ENCODE measurements around the gene ADAMTS17. TPM values are rescaled to one million over a fixed set of nuclear protein-coding genes. Genes with fewer than 3 reads are reported as not detected.

Gene ADAMTS17
- total RNA-seq, 1 donor from 2014 or later: 1.5 TPM

DNA sequence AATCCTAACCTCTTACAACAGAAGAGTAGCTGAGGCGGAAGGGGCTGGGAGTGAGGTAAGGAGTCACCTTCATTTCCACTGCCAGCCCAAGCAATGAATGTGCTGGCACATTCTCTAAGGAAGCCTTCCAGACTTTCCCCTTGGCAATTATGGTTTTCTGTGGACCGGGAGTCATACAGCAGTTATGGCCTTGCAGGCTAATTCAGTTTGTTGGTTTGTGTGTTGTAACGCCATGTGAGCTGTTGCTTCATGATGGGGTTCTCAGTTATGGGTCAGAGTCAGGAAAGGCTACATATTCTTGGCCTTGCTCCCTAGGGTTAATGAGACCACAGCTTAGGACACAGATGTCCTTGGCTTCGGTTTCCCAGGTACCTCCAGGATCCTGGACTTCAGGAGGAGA lies 137.0 kb downstream of the ADAMTS17 start:
- TF ChIP-seq, protein P1, sequence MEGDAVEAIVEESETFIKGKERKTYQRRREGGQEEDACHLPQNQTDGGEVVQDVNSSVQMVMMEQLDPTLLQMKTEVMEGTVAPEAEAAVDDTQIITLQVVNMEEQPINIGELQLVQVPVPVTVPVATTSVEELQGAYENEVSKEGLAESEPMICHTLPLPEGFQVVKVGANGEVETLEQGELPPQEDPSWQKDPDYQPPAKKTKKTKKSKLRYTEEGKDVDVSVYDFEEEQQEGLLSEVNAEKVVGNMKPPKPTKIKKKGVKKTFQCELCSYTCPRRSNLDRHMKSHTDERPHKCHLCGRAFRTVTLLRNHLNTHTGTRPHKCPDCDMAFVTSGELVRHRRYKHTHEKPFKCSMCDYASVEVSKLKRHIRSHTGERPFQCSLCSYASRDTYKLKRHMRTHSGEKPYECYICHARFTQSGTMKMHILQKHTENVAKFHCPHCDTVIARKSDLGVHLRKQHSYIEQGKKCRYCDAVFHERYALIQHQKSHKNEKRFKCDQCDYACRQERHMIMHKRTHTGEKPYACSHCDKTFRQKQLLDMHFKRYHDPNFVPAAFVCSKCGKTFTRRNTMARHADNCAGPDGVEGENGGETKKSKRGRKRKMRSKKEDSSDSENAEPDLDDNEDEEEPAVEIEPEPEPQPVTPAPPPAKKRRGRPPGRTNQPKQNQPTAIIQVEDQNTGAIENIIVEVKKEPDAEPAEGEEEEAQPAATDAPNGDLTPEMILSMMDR (IDR thresholded peaks at IDR 0.05): no peak
- H3K36me3 Mint-ChIP-seq (ENCODE audit: unreplicated experiment): no peaks in the 10 kb centered on the region
- no peak overlapping the region for H3K27ac Mint-ChIP-seq (ENCODE audit: unreplicated experiment)
- no peak overlapping the region for H3K4me3 Mint-ChIP-seq (ENCODE audit: unreplicated experiment)
- H3K27me3 Mint-ChIP-seq (ENCODE audit: unreplicated experiment): no peaks in the 10 kb centered on the region
- H3K9me3 Mint-ChIP-seq (ENCODE audit: unreplicated experiment): peaks cover 8% of the 10 kb centered on the region
- DNase-seq (ENCODE audit: extremely low spot score, unreplicated experiment): no peak
- H3K4me1 Mint-ChIP-seq (ENCODE audit: unreplicated experiment): no peaks in the 10 kb centered on the region

- Mint-ChIP-seq H3K4me1 (ENCODE audit: unreplicated experiment) (no peaks in the 10 kb centered on the region), H3K9me3 (ENCODE audit: unreplicated experiment) (peaks cover 5% of the 10 kb centered on the region), H3K4me3 (ENCODE audit: unreplicated experiment) (no peak overlapping the region), H3K27ac (ENCODE audit: unreplicated experiment) (no peak overlapping the region), H3K36me3 (ENCODE audit: unreplicated experiment) (no peaks in the 10 kb centered on the region), H3K27me3 (ENCODE audit: unreplicated experiment) (no peaks in the 10 kb centered on the region)
- TF ChIP-seq, protein P1 (IDR thresholded peaks at IDR 0.05): no peak
- DNase-seq (ENCODE audit: extremely low spot score, unreplicated experiment): no peak
These were observed 137.6 kb downstream of the ADAMTS17 start for GRCh38 chr15:100204211-100204610.

DNA sequence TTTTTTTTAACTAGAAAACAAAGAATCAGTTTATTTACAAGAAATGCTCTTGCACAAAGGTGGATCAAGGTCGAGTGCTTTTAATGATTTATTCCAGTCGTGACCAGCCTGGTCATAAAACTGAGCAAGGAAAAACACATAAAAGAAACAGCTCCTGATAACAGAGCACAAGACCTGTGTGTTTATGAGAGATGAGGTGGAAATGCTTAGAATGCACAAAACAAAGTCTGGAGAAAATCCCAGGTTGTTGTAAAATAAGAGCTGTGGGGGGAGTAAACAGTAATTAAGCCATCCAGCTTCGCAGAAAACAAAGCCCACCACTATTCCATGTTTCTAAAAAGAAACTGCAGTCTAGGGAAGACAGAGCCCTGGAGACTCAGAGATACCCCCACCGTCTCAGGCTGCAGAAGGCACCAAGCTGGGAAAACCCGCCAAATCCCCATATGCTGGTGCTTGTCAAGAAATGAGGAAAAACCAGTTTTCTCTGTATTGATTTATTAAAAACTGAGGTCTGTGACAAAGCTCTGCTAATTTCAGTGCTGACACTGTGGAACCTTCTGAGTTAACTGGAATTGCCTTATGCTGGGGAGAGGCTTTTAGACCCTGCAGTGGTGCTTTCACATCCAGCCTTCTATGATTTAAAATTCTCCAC lies 139.3 kb downstream of the ADAMTS17 start:
- TF ChIP-seq, protein P1 (IDR thresholded peaks at IDR 0.05): no peak
- no peaks in the 10 kb centered on the region for H3K9me3 Mint-ChIP-seq (ENCODE audit: unreplicated experiment)
- H3K27ac Mint-ChIP-seq (ENCODE audit: unreplicated experiment): no peak overlapping the region
- no peaks in the 10 kb centered on the region for H3K36me3 Mint-ChIP-seq (ENCODE audit: unreplicated experiment)
- DNase-seq (ENCODE audit: extremely low spot score, unreplicated experiment): no peak
- no peak overlapping the region for H3K4me3 Mint-ChIP-seq (ENCODE audit: unreplicated experiment)
- H3K4me1 Mint-ChIP-seq (ENCODE audit: unreplicated experiment): no peaks in the 10 kb centered on the region
- peaks cover 5% of the 10 kb centered on the region for H3K27me3 Mint-ChIP-seq (ENCODE audit: unreplicated experiment)

DNA sequence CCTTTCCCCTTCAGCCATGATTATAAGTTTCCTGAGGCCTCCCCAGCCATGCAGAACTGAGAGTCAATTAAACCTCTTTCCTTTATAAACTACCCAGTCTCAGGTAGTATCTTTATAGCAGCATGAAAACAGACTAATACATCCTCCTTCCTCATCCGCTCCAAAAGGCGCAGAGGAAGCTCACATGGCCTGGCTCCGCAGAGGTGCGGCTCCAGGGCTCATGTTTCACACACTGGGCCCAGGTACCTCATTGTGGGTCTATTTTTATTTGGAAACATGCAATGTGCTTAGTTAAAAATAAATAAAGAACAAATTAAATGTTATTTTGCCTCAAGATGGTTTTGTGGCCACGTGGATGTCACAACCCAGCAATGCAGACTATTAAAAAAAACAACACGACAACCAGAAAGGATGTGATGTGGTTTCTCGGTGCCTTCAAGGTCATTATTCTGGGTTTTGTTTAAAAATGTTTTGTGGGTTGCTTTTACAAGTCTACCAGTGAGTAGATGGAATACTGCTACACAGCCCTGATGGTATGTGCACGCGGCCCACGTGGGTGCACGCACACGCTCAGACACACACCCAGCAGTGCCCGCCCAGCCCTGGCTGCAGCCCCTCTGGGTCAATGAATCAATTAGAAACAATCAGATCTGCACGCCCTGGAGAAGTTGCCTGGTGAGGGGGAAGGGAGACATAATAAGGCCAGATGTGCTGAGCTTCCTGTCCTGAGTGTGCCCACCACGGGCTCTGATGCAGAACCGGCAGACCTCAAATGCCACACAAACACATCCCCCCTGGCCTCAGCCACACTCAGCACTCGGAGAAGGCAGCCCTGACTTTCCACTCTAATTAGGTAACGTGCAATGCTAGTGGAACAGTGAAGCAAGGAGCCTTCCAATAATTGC lies 140.1 kb downstream of the ADAMTS17 start:
- no peak for DNase-seq (ENCODE audit: extremely low spot score, unreplicated experiment)
- H3K4me1 Mint-ChIP-seq (ENCODE audit: unreplicated experiment): no peaks in the 10 kb centered on the region
- H3K27me3 Mint-ChIP-seq (ENCODE audit: unreplicated experiment): peaks cover 5% of the 10 kb centered on the region
- H3K4me3 Mint-ChIP-seq (ENCODE audit: unreplicated experiment): no peak overlapping the region
- no peaks in the 10 kb centered on the region for H3K36me3 Mint-ChIP-seq (ENCODE audit: unreplicated experiment)
- H3K27ac Mint-ChIP-seq (ENCODE audit: unreplicated experiment): no peak overlapping the region
- H3K9me3 Mint-ChIP-seq (ENCODE audit: unreplicated experiment): no peaks in the 10 kb centered on the region
- TF ChIP-seq, protein P1 (IDR thresholded peaks at IDR 0.05): no peak

- Mint-ChIP-seq H3K9me3 (ENCODE audit: unreplicated experiment) (no peaks in the 10 kb centered on the region), H3K27me3 (ENCODE audit: unreplicated experiment) (peaks cover 5% of the 10 kb centered on the region), H3K36me3 (ENCODE audit: unreplicated experiment) (no peaks in the 10 kb centered on the region), H3K4me1 (ENCODE audit: unreplicated experiment) (no peaks in the 10 kb centered on the region), H3K27ac (ENCODE audit: unreplicated experiment) (no peak overlapping the region), H3K4me3 (ENCODE audit: unreplicated experiment) (no peak overlapping the region)
- DNase-seq (ENCODE audit: extremely low spot score, unreplicated experiment): no peak
- TF ChIP-seq, protein P1 (IDR thresholded peaks at IDR 0.05): no peak
These were observed 141.4 kb downstream of the ADAMTS17 start for GRCh38 chr15:100200287-100200880.

All from osteocyte (in vitro differentiated cells).